HG03460 (cell line): ENCODE measurements around the gene PNCK.
A peak's percentile ranks its signal among the peaks of the same experiment; 100 is the strongest.
"Not testable (repeated sequence)": the region's sequence is repeated elsewhere in the genome, so short reads cannot be mapped to it uniquely, and the experiment has no call there.

Experiments
- ATAC-seq: cut with Tn5 transposase; IDR thresholded peaks from one replicate; pipeline ENCODE4 v1.9.1; 2021; ENCODE audit not compliant: unreplicated experiment

The PNCK gene

GRCh38 chrX:153686711-153687110 lies 13.1 kb upstream of the PNCK start:
- ATAC-seq: no peak

GRCh38 chrX:153685751-153686696 lies 12.4 kb upstream of the PNCK start:
- ATAC-seq: no peak

- ATAC-seq: no peak
These were observed 11.5 kb upstream of the PNCK start for GRCh38 chrX:153685156-153685536.

GRCh38 chrX:153684467-153685155 lies 11.0 kb upstream of the PNCK start:
- ATAC-seq: no peak

- not testable (repeated sequence) for ATAC-seq
These were observed 9.9 kb upstream of the PNCK start for GRCh38 chrX:153683486-153683885.

GRCh38 chrX:153681175-153681574 lies 7.6 kb upstream of the PNCK start:
- no peak for ATAC-seq

GRCh38 chrX:153674219-153674851 lies 722 bp upstream of the PNCK start:
- ATAC-seq: no peak

- ATAC-seq: no peak
These were observed 834 bp downstream of the PNCK start for GRCh38 chrX:153672531-153673427.

GRCh38 chrX:153671589-153672530 lies 1.8 kb downstream of the PNCK start:
- ATAC-seq: no peak

GRCh38 chrX:153670748-153671588 lies 2.6 kb downstream of the PNCK start:
- no peak for ATAC-seq

GRCh38 chrX:153669901-153670731 lies 3.5 kb downstream of the PNCK start:
- ATAC-seq: no peak

GRCh38 chrX:153669174-153669890 lies 4.3 kb downstream of the PNCK start:
- ATAC-seq: no peak

- ATAC-seq: no peak
These were observed 5.0 kb downstream of the PNCK start for GRCh38 chrX:153668423-153669173.

GRCh38 chrX:153667956-153668396 lies 5.6 kb downstream of the PNCK start:
- ATAC-seq: peak; percentile 50

GRCh38 chrX:153667281-153667955 lies 6.2 kb downstream of the PNCK start:
- no peak for ATAC-seq
